NCI-H1417 treated with DMSO at 0.1 percent for 48 hours (cell line): Measurements from ENCODE around the gene PRICKLE1.

Source experiments
- DNase-seq: peaks from one replicate; lab custom pipeline; 2025; lab: John Stamatoyannopoulos, UW

PRICKLE1 gene

GRCh38 chr12:42492267-42492666, 97.3 kb downstream of the PRICKLE1 start:
- DNase-seq = no peak

GRCh38 chr12:42490261-42490842, 99.2 kb downstream of the PRICKLE1 start:
- no peak for DNase-seq

DNA sequence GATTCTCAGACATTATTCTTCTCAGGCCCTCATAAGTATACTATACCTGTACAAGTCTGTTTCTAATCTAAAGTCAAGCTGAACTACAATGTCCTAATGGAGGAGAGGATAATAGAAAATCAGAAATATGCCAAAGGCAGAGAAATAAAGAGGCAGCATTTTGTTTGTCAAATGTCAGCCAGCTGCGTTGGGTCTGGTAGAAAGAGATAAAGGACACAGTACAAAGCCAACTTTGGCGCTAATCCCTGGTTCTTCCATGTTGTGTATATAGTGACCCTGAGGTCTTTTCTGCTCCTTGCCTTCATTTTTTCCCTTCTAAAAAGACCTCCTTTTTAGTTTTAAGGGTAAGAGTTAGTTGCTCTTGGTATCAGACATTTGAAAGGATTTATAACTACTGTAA, 103.1 kb downstream of the PRICKLE1 start:
- DNase-seq = no peak

GRCh38 chr12:42485823-42486222, 103.7 kb downstream of the PRICKLE1 start:
- DNase-seq = no peak

DNA sequence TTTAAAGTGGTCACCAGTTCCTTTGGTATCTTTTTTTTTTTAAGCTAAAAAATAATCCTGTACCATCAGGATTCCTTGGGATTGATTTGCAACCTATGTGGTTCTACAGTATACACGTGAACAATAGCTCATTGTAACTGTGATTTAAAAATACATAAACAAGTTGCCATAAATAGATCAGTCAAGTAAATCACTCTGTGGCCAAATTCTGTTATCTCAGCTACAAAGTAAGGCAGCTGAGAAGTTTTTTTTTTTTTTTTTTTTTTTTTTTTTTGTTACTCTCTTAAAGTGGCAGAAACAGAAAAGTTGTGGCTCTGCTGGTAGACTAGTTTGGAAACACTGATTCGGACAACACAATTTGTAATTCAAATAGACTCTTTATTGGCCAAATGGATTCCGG, 104.5 kb downstream of the PRICKLE1 start:
- DNase-seq = no peak

- DNase-seq = no peak
Measured at GRCh38 chr12:42483521-42483790, 106.1 kb downstream of the PRICKLE1 start.

GRCh38 chr12:42482748-42483520, 106.6 kb downstream of the PRICKLE1 start:
- DNase-seq = no peak

- DNase-seq = no peak
Measured at GRCh38 chr12:42482041-42482747, 107.4 kb downstream of the PRICKLE1 start.

GRCh38 chr12:42481368-42481767, 108.2 kb downstream of the PRICKLE1 start:
- no peak for DNase-seq

DNA sequence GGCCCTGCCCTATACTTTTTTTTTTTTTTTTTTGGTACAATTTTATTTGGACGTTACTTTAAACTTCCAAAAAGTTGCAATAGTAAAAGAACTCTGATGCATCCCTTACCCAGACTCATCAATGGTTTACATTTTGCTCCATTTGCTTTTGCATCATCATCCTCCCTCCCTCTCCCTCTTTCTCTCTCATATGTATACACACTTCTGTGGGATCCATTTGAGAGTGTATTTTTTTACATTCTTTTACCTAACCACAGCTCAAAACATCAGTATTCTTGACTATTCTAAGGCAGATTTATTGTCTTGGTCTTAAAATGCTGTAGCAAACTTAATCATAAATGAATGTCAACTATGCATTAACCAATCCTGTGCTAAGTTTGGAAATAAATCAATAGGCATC, 111.6 kb downstream of the PRICKLE1 start:
- no peak for DNase-seq

- DNase-seq = no peak
Measured at GRCh38 chr12:42475106-42475505, 114.4 kb downstream of the PRICKLE1 start.

- no peak for DNase-seq
Measured at GRCh38 chr12:42474391-42474790, 115.2 kb downstream of the PRICKLE1 start.

DNA sequence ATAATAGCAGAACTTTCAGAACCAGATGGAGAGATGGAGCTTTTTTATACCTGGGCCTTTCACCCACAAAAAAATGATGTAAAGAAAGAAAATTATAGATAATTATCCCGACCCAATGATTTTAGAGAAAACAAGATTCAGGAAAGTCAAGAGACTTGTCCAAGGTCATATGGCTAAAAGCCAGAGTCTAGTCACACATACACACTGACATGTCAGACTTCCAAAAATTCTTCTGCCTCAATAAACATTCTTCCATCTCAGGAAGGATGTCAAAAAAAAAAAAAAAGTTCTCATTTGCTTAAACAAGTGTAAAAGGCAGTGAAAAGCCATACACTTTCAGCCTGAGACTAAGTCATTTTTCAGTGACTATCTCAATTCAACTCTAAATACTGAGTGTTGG, 116.0 kb downstream of the PRICKLE1 start:
- DNase-seq = no peak

- no peak for DNase-seq
Measured at GRCh38 chr12:42473130-42473529, 116.4 kb downstream of the PRICKLE1 start.

GRCh38 chr12:42472376-42472775, 117.2 kb downstream of the PRICKLE1 start:
- no peak for DNase-seq

- no peak for DNase-seq
Measured at GRCh38 chr12:42469355-42470175, 120.0 kb downstream of the PRICKLE1 start.

DNA sequence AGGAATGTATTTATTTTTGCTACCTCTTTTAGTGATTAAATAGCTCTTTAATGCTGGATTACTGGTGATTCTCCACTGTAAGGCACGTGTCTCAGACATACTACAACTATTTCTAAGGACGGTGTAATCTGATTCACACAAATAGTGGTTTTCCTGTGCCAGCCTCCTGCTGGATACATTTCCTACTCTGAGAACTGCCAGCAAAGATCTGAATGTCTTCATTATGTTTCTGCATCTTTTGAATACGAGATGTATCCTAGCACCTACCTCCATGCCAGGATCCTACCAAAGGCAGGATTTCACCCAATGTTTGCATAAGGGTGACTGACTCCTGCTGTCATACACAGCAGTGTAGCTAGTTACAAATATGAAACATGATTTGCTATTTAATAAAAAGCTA, 120.6 kb downstream of the PRICKLE1 start:
- DNase-seq = no peak

- DNase-seq = no peak
Measured at GRCh38 chr12:42468341-42468821, 121.2 kb downstream of the PRICKLE1 start.

GRCh38 chr12:42463671-42464070, 125.9 kb downstream of the PRICKLE1 start:
- DNase-seq = no peak

- DNase-seq = no peak
Measured at GRCh38 chr12:42462486-42462885, 127.1 kb downstream of the PRICKLE1 start.

GRCh38 chr12:42459336-42459847, 130.2 kb downstream of the PRICKLE1 start:
- DNase-seq = no peak

DNA sequence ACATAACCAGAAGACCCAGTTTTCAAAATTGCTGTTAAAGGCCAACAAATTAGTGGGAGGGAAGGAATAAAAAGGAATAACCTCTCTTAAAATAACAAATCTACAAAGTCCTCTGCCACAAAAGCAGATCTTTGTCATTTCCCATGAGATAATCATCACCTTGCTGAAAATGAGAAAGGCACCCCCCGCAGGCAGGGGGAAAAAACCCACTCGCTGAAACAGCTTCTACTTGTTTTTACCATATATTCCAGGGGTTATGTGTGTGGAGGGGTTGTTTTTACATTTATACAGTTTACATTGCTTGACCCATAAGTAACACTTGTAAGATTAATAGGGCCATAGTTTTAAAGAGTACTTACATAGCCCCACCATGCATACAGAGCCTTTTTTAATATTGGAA, 131.0 kb downstream of the PRICKLE1 start:
- no peak for DNase-seq
